Stomach smooth muscle (tissue), 2 donors: ENCODE data around the gene SHISA9.

Experiments
- H3K27ac ChIP-seq: one replicate; pipeline ENCODE4 v1.7.0; 2013; ENCODE audit warnings: mild to moderate bottlenecking, low read length, inconsistent platforms
- H3K27me3 ChIP-seq, 2 donors: one replicate each; pipeline ENCODE4 v1.7.0; 2013; ENCODE audit warnings: low read length in 2 of 2; ENCODE audit not compliant: insufficient read depth in 2 of 2, control insufficient read depth in 1 of 2
- H3K36me3 ChIP-seq, 2 donors: one replicate each; pipeline ENCODE4 v1.7.0; 2013; ENCODE audit warnings: low read length in 2 of 2; ENCODE audit not compliant: control insufficient read depth in 2 of 2, insufficient read depth in 2 of 2
- H3K4me1 ChIP-seq: one replicate; pipeline ENCODE4 v1.7.0; 2013; ENCODE audit warnings: low read length; ENCODE audit not compliant: control insufficient read depth, insufficient read depth
- H3K4me3 ChIP-seq, 2 donors: one replicate each; pipeline ENCODE4 v1.7.0; 2013; ENCODE audit warnings: low read length in 2 of 2
- H3K9ac ChIP-seq, 2 donors: one replicate each; pipeline ENCODE4 v1.7.0; 2013; ENCODE audit warnings: low read length in 2 of 2, mild to moderate bottlenecking in 1 of 2
- H3K9me3 ChIP-seq, 2 donors: one replicate each; pipeline ENCODE4 v1.7.0; 2013; ENCODE audit warnings: low read length in 2 of 2; ENCODE audit not compliant: control insufficient read depth in 2 of 2
- donor health status: healthy.
- donor health status: Pancreatic carcinoma.

The SHISA9 gene

GRCh38 chr16:13189250-13189649, 287.9 kb downstream of the SHISA9 start:
- no peaks in the 10 kb centered on the region for H3K4me1 ChIP-seq
- H3K27ac ChIP-seq, result no peak overlapping the region
- no peak overlapping the region for H3K9ac ChIP-seq
- peaks cover 0 to 9% of the 10 kb centered on the region in 2 donors for H3K27me3 ChIP-seq
- H3K4me3 ChIP-seq, result no peak overlapping the region
- peaks cover 0 to 2% of the 10 kb centered on the region in 2 donors for H3K9me3 ChIP-seq
- no peaks in the 10 kb centered on the region for H3K36me3 ChIP-seq

GRCh38 chr16:13193721-13194120, 292.3 kb downstream of the SHISA9 start:
- no peak overlapping the region for H3K27ac ChIP-seq
- H3K4me3 ChIP-seq, result no peak overlapping the region
- peaks cover 0 to 2% of the 10 kb centered on the region in 2 donors for H3K9me3 ChIP-seq
- H3K27me3 ChIP-seq, result peaks cover 0 to 2% of the 10 kb centered on the region in 2 donors
- H3K9ac ChIP-seq, result no peak overlapping the region
- H3K36me3 ChIP-seq, result no peaks in the 10 kb centered on the region
- no peaks in the 10 kb centered on the region for H3K4me1 ChIP-seq

GRCh38 chr16:13194766-13195165, 293.4 kb downstream of the SHISA9 start:
- Histone ChIP-seq H3K36me3 (no peaks in the 10 kb centered on the region), H3K4me3 (no peak overlapping the region), H3K9ac (no peak overlapping the region), H3K27ac (no peak overlapping the region), H3K4me1 (no peaks in the 10 kb centered on the region), H3K27me3 (no peaks in the 10 kb centered on the region), H3K9me3 (peaks cover 0 to 2% of the 10 kb centered on the region in 2 donors)

GRCh38 chr16:13203725-13204124, 302.3 kb downstream of the SHISA9 start:
- Histone ChIP-seq H3K4me3 (no peak overlapping the region), H3K36me3 (no peaks in the 10 kb centered on the region), H3K9ac (no peak overlapping the region), H3K9me3 (no peaks in the 10 kb centered on the region), H3K27ac (no peak overlapping the region), H3K27me3 (peaks cover 0 to 2% of the 10 kb centered on the region in 2 donors), H3K4me1 (no peaks in the 10 kb centered on the region)

GRCh38 chr16:13205352-13205751, 304.0 kb downstream of the SHISA9 start:
- H3K9me3 ChIP-seq, result no peaks in the 10 kb centered on the region
- no peaks in the 10 kb centered on the region for H3K4me1 ChIP-seq
- no peak overlapping the region for H3K9ac ChIP-seq
- peaks cover 0 to 2% of the 10 kb centered on the region in 2 donors for H3K27me3 ChIP-seq
- H3K27ac ChIP-seq, result no peak overlapping the region
- H3K4me3 ChIP-seq, result no peak overlapping the region
- H3K36me3 ChIP-seq, result no peaks in the 10 kb centered on the region

GRCh38 chr16:13206606-13207005, 305.2 kb downstream of the SHISA9 start:
- Histone ChIP-seq H3K9me3 (no peaks in the 10 kb centered on the region), H3K4me3 (no peak overlapping the region)

GRCh38 chr16:13207151-13207550, 305.8 kb downstream of the SHISA9 start:
- Histone ChIP-seq H3K9me3 (no peaks in the 10 kb centered on the region), H3K36me3 (no peaks in the 10 kb centered on the region), H3K4me3 (no peak overlapping the region), H3K4me1 (no peaks in the 10 kb centered on the region), H3K27ac (no peak overlapping the region), H3K9ac (no peak overlapping the region), H3K27me3 (no peaks in the 10 kb centered on the region)

More at GRCh38 chr16:13206606-13207005, 305.2 kb downstream of the SHISA9 start:
- Histone ChIP-seq H3K36me3 (no peaks in the 10 kb centered on the region), H3K9ac (no peak overlapping the region), H3K27ac (no peak overlapping the region), H3K27me3 (no peaks in the 10 kb centered on the region), H3K4me1 (no peaks in the 10 kb centered on the region)

GRCh38 chr16:13223666-13224065, 322.3 kb downstream of the SHISA9 start:
- Histone ChIP-seq H3K9me3 (peaks cover 3 to 7% of the 10 kb centered on the region in 2 donors), H3K4me3 (no peak overlapping the region), H3K27me3 (no peaks in the 10 kb centered on the region), H3K27ac (no peak overlapping the region), H3K36me3 (no peaks in the 10 kb centered on the region), H3K9ac (no peak overlapping the region), H3K4me1 (no peaks in the 10 kb centered on the region)

GRCh38 chr16:13229039-13229438, 327.6 kb downstream of the SHISA9 start:
- Histone ChIP-seq H3K9ac (no peak overlapping the region), H3K27me3 (no peaks in the 10 kb centered on the region), H3K9me3 (peaks cover 3 to 4% of the 10 kb centered on the region in 2 donors), H3K4me3 (no peak overlapping the region), H3K4me1 (no peaks in the 10 kb centered on the region), H3K27ac (no peak overlapping the region), H3K36me3 (no peaks in the 10 kb centered on the region)

GRCh38 chr16:13231365-13231764, 330.0 kb downstream of the SHISA9 start:
- Histone ChIP-seq H3K27ac (no peak overlapping the region), H3K4me1 (no peaks in the 10 kb centered on the region), H3K9me3 (peaks cover 0 to 3% of the 10 kb centered on the region in 2 donors), H3K36me3 (no peaks in the 10 kb centered on the region), H3K4me3 (no peak overlapping the region), H3K27me3 (no peaks in the 10 kb centered on the region), H3K9ac (no peak overlapping the region)

- Histone ChIP-seq H3K27ac (no peak overlapping the region), H3K9me3 (no peaks in the 10 kb centered on the region), H3K4me1 (no peaks in the 10 kb centered on the region), H3K9ac (no peak overlapping the region), H3K4me3 (no peak overlapping the region), H3K36me3 (no peaks in the 10 kb centered on the region), H3K27me3 (no peaks in the 10 kb centered on the region)
Measured at GRCh38 chr16:13234999-13235398, 333.6 kb downstream of the SHISA9 start.
